GM23338 (cell line): Measurements from ENCODE around the gene ZFP90. TPM values are rescaled to one million over a fixed set of nuclear protein-coding genes. Genes with fewer than 3 reads are reported as not detected.

ENCODE experiments used
- ATAC-seq: fragments of 200-7000 bp; cut with Tn5 transposase; 3 replicates; pipeline ENCODE4 v1.9.1; 2020
- DNase-seq: peaks from one replicate; pipeline ENCODE4 v3.0.0-alpha.2; 2015; ENCODE audit warnings: low spot score
- H2AFZ ChIP-seq: fragments of 200-600 bp; sonication (generic); 2 replicates; pipeline ENCODE4 v1.8.0; 2016; ENCODE audit warnings: antibody characterized with exemption, mild to moderate bottlenecking, moderate library complexity
- H3F3A ChIP-seq: fragments of 200-600 bp; sonication (generic); replicated peaks from 2 replicates; pipeline ENCODE4 v1.8.0; 2017; ENCODE audit warnings: antibody characterized with exemption, mixed run types, low read depth
- H3K27ac ChIP-seq: fragments of 200-600 bp; sonication (generic); 2 replicates; pipeline ENCODE4 v1.6.1; 2016; ENCODE audit warnings: low read depth
- H3K27me3 ChIP-seq: fragments of 200-600 bp; sonication (generic); 2 replicates; pipeline ENCODE4 v1.8.0; 2016; ENCODE audit warnings: mild to moderate bottlenecking, mixed run types, moderate library complexity; ENCODE audit not compliant: insufficient read depth
- H3K36me3 ChIP-seq: fragments of 200-600 bp; sonication (generic); 2 replicates; pipeline ENCODE4 v1.8.0; 2016; ENCODE audit warnings: mild to moderate bottlenecking; ENCODE audit not compliant: insufficient read depth
- H3K4me1 ChIP-seq: fragments of 200-600 bp; sonication (generic); 2 replicates; pipeline ENCODE4 v1.8.0; 2016; ENCODE audit warnings: mild to moderate bottlenecking, moderate library complexity; ENCODE audit not compliant: insufficient read depth
- H3K4me2 ChIP-seq: fragments of 200-600 bp; sonication (generic); 2 replicates; pipeline ENCODE4 v1.7.1; 2017; ENCODE audit warnings: mixed run types
- H3K4me3 ChIP-seq: fragments of 200-600 bp; sonication (generic); 2 replicates; pipeline ENCODE4 v1.6.1; 2016; ENCODE audit warnings: mixed run types
- H3K79me2 ChIP-seq: fragments of 200-600 bp; sonication (generic); replicated peaks from 2 replicates; pipeline ENCODE4 v1.8.0; 2017; ENCODE audit warnings: mild to moderate bottlenecking; ENCODE audit not compliant: insufficient read depth
- H3K9me2 ChIP-seq: fragments of 200-600 bp; sonication (generic); 2 replicates; pipeline ENCODE4 v1.8.0; 2017; ENCODE audit not compliant: insufficient read depth
- H4K20me1 ChIP-seq: fragments of 200-600 bp; sonication (generic); replicated peaks from 2 replicates; pipeline ENCODE4 v1.8.0; 2017; ENCODE audit warnings: mild to moderate bottlenecking; ENCODE audit not compliant: insufficient read depth
- H3K27ac Mint-ChIP-seq: 2 replicates; pipeline ENCODE4 v1.8.0; 2020; ENCODE audit warnings: inconsistent platforms, mild to moderate bottlenecking, moderate library complexity, mixed read lengths
- H3K27me3 Mint-ChIP-seq: 3 replicates; pipeline ENCODE4 v1.8.0; 2022; ENCODE audit warnings: low read depth, mild to moderate bottlenecking, moderate library complexity, mixed read lengths, inconsistent platforms; ENCODE audit not compliant: insufficient read depth, poor library complexity
- H3K36me3 Mint-ChIP-seq: 3 replicates; pipeline ENCODE4 v1.8.0; 2021; ENCODE audit warnings: low read depth, mild to moderate bottlenecking, inconsistent platforms, moderate library complexity, mixed read lengths
- H3K4me1 Mint-ChIP-seq: 3 replicates; pipeline ENCODE4 v1.8.0; 2020; ENCODE audit warnings: mild to moderate bottlenecking, inconsistent platforms, mixed read lengths
- H3K4me3 Mint-ChIP-seq: 3 replicates; pipeline ENCODE4 v1.8.0; 2021; ENCODE audit warnings: moderate library complexity, mild to moderate bottlenecking, inconsistent platforms, mixed read lengths
- H3K9me3 Mint-ChIP-seq: 3 replicates; pipeline ENCODE4 v1.8.0; 2020; ENCODE audit warnings: moderate library complexity, mild to moderate bottlenecking, inconsistent platforms, mixed read lengths
- CREB1 ChIP-seq: fragments of 250-450 bp; sonication (Bioruptor Pico); IDR thresholded peaks from 2 replicates; pipeline ENCODE4 v1.5.0; 2020; ENCODE audit warnings: low read depth, mild to moderate bottlenecking, moderate library complexity
- EZH2 ChIP-seq: fragments of 200-600 bp; sonication (generic); IDR thresholded peaks from one replicate; pipeline ENCODE4 v1.8.0; 2017; ENCODE audit warnings: antibody characterized with exemption, mild to moderate bottlenecking, low read depth; ENCODE audit not compliant: unreplicated experiment
- EZH2phosphoT487 ChIP-seq: fragments of 200-600 bp; sonication (generic); IDR thresholded peaks from one replicate; pipeline ENCODE4 v1.8.1; 2018; ENCODE audit warnings: antibody characterized with exemption; ENCODE audit not compliant: unreplicated experiment
- POLR2AphosphoS5 ChIP-seq: IDR thresholded peaks from 2 replicates; pipeline ENCODE4 v1.6.1; 2016; ENCODE audit warnings: antibody characterized with exemption, low read depth
- polyA plus RNA-seq: library from polyadenylated mRNA; unstranded; fragments of >200 nt; fragmentation: Nextera tagmentation; extraction: Ambion mirVana; gene quantifications from 2 replicates; pipeline ENCODE4 v1.2.1, GENCODE V29; 2016
- total RNA-seq: library from RNA; depleted of rRNA; stranded (reverse); fragments of >200 nt; shearing (Covaris generic); gene quantifications from 2 replicates; pipeline ENCODE4 v1.2.3, GENCODE V29; 2014
- TF ChIP-seq, protein P1 (sequence below): IDR thresholded peaks from one replicate; pipeline ENCODE4 v1.6.1; 2018; ENCODE audit warnings: antibody characterized with exemption; ENCODE audit not compliant: unreplicated experiment
- TF ChIP-seq, protein P2 (sequence below): IDR thresholded peaks from 2 replicates; pipeline ENCODE4 v1.6.1; 2016; ENCODE audit warnings: antibody characterized with exemption

Gene ZFP90
- total and polyA plus RNA-seq, 2 experiments from 2014 or later = 12.8 to 14.6 TPM

DNA sequence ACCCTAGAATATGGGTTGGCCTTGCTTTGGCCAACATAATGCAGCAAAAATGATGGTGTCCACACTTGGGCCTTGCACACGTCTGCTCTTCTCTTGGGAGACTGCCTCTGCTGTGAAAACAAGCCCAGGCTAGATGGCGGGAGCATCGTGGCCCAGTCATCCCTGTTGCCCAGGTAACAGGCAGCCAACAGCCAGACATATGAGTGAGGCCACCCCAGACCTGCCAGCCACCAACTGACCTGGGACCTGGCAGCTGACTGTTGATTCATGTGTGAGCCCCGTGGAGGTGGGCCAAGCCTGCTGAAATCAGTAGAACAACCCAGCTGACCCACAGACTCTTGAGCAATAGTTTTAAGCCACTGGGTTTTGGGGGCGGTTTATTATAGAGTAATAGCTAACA, 66.7 kb downstream of the ZFP90 start (continued):
- TF ChIP-seq EZH2phosphoT487 = no peak

DNA sequence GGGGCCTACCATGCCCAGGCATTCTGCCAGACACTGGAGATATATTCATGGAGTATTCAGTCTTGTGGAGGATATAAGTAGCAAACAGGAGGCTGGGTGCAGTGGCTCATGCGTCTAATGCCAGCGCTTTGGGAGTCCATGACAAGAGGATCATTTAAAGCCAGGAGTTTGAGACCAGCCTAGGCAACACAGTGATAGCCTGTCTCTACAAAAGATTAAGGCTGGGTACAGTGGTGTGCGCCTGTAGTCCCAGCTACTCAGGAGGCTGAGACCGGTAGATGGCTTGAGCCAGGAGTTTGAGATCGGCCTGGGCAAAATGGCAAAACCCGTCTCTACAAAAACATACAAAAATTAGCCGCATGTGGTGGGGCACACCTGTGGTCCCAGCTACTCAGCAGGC, 68.4 kb downstream of the ZFP90 start:
- ATAC-seq (no peak), DNase-seq (no peak)
- Mint-ChIP-seq H3K9me3 (peaks cover 5% of the 10 kb centered on the region; the same call in 1 of the 3 replicates), H3K36me3 (no peaks in the 10 kb centered on the region), H3K4me1 (peaks cover 10% of the 10 kb centered on the region), H3K27ac (no peak overlapping the region), H3K4me3 (no peak overlapping the region), H3K27me3 (peaks cover 2% of the 10 kb centered on the region)
- Histone ChIP-seq H3K9me2 (no peaks in the 10 kb centered on the region), H3K27me3 (no peaks in the 10 kb centered on the region), H3F3A (no peaks in the 10 kb centered on the region), H2AFZ (0 out of 2 replicates have a peak overlapping the region, but pooled peaks have one; percentile 32), H4K20me1 (no peaks in the 10 kb centered on the region), H3K4me1 (no peaks in the 10 kb centered on the region), H3K4me2 (no peak overlapping the region), H3K36me3 (no peaks in the 10 kb centered on the region), H3K4me3 (no peak overlapping the region), H3K79me2 (no peaks in the 10 kb centered on the region), H3K27ac (no peak overlapping the region)
- TF ChIP-seq POLR2AphosphoS5 = no peak

DNA sequence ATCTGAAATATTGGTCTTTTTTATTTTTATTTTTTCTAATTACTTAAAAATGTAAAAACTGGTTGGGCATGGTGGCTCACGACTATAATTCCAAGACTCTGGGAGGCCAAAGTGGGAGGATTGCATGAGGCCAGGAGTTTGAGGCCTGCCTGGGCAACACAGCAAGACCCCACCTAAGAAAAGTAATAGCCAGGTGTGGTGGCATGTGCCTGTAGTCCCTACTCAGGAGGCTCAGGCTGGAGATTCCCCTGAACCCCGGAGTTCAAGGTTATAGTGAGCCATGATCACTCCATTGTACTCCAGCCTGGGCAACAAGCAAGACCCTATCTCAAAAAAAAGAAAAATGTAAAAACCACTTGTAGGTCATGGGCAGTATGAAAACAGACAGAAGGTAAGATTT, 69.2 kb downstream of the ZFP90 start:
- Mint-ChIP-seq H3K4me3 (no peak overlapping the region), H3K4me1 (peaks cover 10% of the 10 kb centered on the region), H3K27ac (no peak overlapping the region), H3K9me3 (peaks cover 6% of the 10 kb centered on the region; the same call in 1 of the 3 replicates), H3K27me3 (peaks cover 2% of the 10 kb centered on the region), H3K36me3 (no peaks in the 10 kb centered on the region)
- Histone ChIP-seq H3K27me3 (no peaks in the 10 kb centered on the region), H3K79me2 (no peaks in the 10 kb centered on the region), H2AFZ (no peak overlapping the region), H3K4me1 (no peaks in the 10 kb centered on the region), H3K9me2 (no peaks in the 10 kb centered on the region), H3K4me2 (no peak overlapping the region), H3F3A (no peaks in the 10 kb centered on the region), H3K27ac (no peak overlapping the region), H3K36me3 (no peaks in the 10 kb centered on the region), H4K20me1 (no peaks in the 10 kb centered on the region), H3K4me3 (no peak overlapping the region)
- ATAC-seq = no peak
- DNase-seq = no peak
- no peak for TF ChIP-seq EZH2
- TF ChIP-seq, protein P1, sequence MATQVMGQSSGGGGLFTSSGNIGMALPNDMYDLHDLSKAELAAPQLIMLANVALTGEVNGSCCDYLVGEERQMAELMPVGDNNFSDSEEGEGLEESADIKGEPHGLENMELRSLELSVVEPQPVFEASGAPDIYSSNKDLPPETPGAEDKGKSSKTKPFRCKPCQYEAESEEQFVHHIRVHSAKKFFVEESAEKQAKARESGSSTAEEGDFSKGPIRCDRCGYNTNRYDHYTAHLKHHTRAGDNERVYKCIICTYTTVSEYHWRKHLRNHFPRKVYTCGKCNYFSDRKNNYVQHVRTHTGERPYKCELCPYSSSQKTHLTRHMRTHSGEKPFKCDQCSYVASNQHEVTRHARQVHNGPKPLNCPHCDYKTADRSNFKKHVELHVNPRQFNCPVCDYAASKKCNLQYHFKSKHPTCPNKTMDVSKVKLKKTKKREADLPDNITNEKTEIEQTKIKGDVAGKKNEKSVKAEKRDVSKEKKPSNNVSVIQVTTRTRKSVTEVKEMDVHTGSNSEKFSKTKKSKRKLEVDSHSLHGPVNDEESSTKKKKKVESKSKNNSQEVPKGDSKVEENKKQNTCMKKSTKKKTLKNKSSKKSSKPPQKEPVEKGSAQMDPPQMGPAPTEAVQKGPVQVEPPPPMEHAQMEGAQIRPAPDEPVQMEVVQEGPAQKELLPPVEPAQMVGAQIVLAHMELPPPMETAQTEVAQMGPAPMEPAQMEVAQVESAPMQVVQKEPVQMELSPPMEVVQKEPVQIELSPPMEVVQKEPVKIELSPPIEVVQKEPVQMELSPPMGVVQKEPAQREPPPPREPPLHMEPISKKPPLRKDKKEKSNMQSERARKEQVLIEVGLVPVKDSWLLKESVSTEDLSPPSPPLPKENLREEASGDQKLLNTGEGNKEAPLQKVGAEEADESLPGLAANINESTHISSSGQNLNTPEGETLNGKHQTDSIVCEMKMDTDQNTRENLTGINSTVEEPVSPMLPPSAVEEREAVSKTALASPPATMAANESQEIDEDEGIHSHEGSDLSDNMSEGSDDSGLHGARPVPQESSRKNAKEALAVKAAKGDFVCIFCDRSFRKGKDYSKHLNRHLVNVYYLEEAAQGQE = no peak
- TF ChIP-seq CREB1 (CRISPR knock-in tag) = no peak
- TF ChIP-seq, protein P2, sequence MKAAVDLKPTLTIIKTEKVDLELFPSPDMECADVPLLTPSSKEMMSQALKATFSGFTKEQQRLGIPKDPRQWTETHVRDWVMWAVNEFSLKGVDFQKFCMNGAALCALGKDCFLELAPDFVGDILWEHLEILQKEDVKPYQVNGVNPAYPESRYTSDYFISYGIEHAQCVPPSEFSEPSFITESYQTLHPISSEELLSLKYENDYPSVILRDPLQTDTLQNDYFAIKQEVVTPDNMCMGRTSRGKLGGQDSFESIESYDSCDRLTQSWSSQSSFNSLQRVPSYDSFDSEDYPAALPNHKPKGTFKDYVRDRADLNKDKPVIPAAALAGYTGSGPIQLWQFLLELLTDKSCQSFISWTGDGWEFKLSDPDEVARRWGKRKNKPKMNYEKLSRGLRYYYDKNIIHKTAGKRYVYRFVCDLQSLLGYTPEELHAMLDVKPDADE = no peak
